CD14-positive monocyte (primary cell): ENCODE measurements around the gene IL20. TPM values are rescaled to one million over a fixed set of nuclear protein-coding genes. Genes with fewer than 3 reads are reported as not detected.

Experiments used
- DNase-seq, 3 donors: peaks; one replicate each; pipeline ENCODE4 v3.0.0-alpha.2; 2011 to 2022
- H2AFZ ChIP-seq: 2 replicates; pipeline ENCODE4 v1.6.0; 2012; ENCODE audit warnings: mild to moderate bottlenecking, low read depth, low read length, inconsistent platforms; ENCODE audit not compliant: insufficient read depth, poor library complexity, severe bottlenecking
- H3K27ac ChIP-seq, 2 donors: 1 replicate in 1 of 2; 2 replicates in 1 of 2; pipeline ENCODE4 v1.5.1; 2012 to 2013; ENCODE audit warnings: low read length in 2 of 2, control low read depth in 1 of 2, inconsistent platforms in 1 of 2, low read depth in 1 of 2, mild to moderate bottlenecking in 1 of 2
- H3K27me3 ChIP-seq, 2 donors: one replicate each; pipeline versions ENCODE4 v1.6.0 to v1.6.1; 2011 to 2013; ENCODE audit warnings: low read length in 2 of 2; ENCODE audit not compliant: control insufficient read depth in 2 of 2, insufficient read depth in 2 of 2
- H3K36me3 ChIP-seq, 2 donors: replicated peaks in 1 of 2; 1 replicate in 1 of 2; 2 replicates in 1 of 2; pipeline versions ENCODE4 v1.5.1 to v1.6.1; 2012 to 2013; ENCODE audit warnings: low read length in 2 of 2, control low read depth in 1 of 2, inconsistent platforms in 1 of 2, mild to moderate bottlenecking in 1 of 2; ENCODE audit not compliant: insufficient read depth in 2 of 2, control insufficient read depth in 1 of 2
- H3K4me1 ChIP-seq, 2 donors: 1 replicate in 1 of 2; 2 replicates in 1 of 2; pipeline versions ENCODE4 v1.5.1 to v1.6.1; 2012 to 2013; ENCODE audit warnings: low read length in 2 of 2, control low read depth in 1 of 2, inconsistent platforms in 1 of 2, mild to moderate bottlenecking in 1 of 2, moderate library complexity in 1 of 2; ENCODE audit not compliant: insufficient read depth in 2 of 2, control insufficient read depth in 1 of 2
- H3K4me2 ChIP-seq: replicated peaks from 2 replicates; pipeline ENCODE3; 2012; ENCODE audit warnings: low read length, moderate library complexity, mild to moderate bottlenecking; ENCODE audit not compliant: poor library complexity, severe bottlenecking; ENCODE audit errors: extremely low read depth
- H3K4me3 ChIP-seq, 3 experiments: fragments of 200-600 bp in 1 of 3; sonication (generic) in 1 of 3; replicated peaks in 1 of 3; 1 replicate in 2 of 3; 2 replicates in 1 of 3; pipeline ENCODE4 v1.5.1; 2011 to 2013; ENCODE audit warnings: low read length in 3 of 3, mild to moderate bottlenecking in 3 of 3, control low read depth in 2 of 3, low read depth in 2 of 3, inconsistent platforms in 1 of 3, moderate library complexity in 1 of 3
- H3K79me2 ChIP-seq: 2 replicates; pipeline ENCODE4 v1.6.0; 2012; ENCODE audit warnings: mild to moderate bottlenecking, control low read depth, inconsistent platforms, low read length, moderate library complexity; ENCODE audit not compliant: insufficient read depth
- H3K9ac ChIP-seq: 2 replicates; pipeline ENCODE4 v1.6.0; 2017; ENCODE audit warnings: low read length, mild to moderate bottlenecking; ENCODE audit not compliant: insufficient read depth, poor library complexity, severe bottlenecking
- H3K9me3 ChIP-seq, 2 donors: replicated peaks in 1 of 2; 1 replicate in 1 of 2; 2 replicates in 1 of 2; pipeline versions ENCODE4 v1.5.1 to v1.6.1; 2012 to 2013; ENCODE audit warnings: low read length in 2 of 2, control low read depth in 1 of 2; ENCODE audit not compliant: control insufficient read depth in 1 of 2, insufficient read depth in 1 of 2
- H4K20me1 ChIP-seq: 2 replicates; pipeline ENCODE4 v1.6.0; 2012; ENCODE audit warnings: mild to moderate bottlenecking, low read length, control low read depth, moderate library complexity; ENCODE audit not compliant: insufficient read depth
- H3K27ac Mint-ChIP-seq, 7 donors: one replicate each; pipeline ENCODE4 v1.8.0; 2020; ENCODE audit warnings: mild to moderate bottlenecking in 7 of 7, mixed read lengths in 7 of 7, moderate library complexity in 6 of 7, inconsistent platforms in 2 of 7
- H3K27me3 Mint-ChIP-seq, 3 donors: one replicate each; pipeline ENCODE4 v1.8.0; 2021 to 2022; ENCODE audit warnings: low read depth in 3 of 3, mild to moderate bottlenecking in 3 of 3, mixed read lengths in 3 of 3, moderate library complexity in 3 of 3, inconsistent platforms in 1 of 3
- H3K36me3 Mint-ChIP-seq, 2 donors: one replicate each; pipeline ENCODE4 v1.8.0; 2020; ENCODE audit warnings: mixed read lengths in 2 of 2, inconsistent platforms in 1 of 2, mild to moderate bottlenecking in 1 of 2
- H3K4me1 Mint-ChIP-seq: one replicate; pipeline ENCODE4 v1.8.0; 2020; ENCODE audit warnings: mild to moderate bottlenecking, mixed read lengths
- H3K4me3 Mint-ChIP-seq, 2 donors: one replicate each; pipeline ENCODE4 v1.8.0; 2020; ENCODE audit warnings: mild to moderate bottlenecking in 2 of 2, mixed read lengths in 2 of 2, moderate library complexity in 1 of 2
- H3K9me3 Mint-ChIP-seq, 7 donors: one replicate each; pipeline ENCODE4 v1.8.0; 2020 to 2022; ENCODE audit warnings: mixed read lengths in 7 of 7, mild to moderate bottlenecking in 6 of 7, moderate library complexity in 6 of 7, inconsistent platforms in 2 of 7
- CTCF ChIP-seq: fragments of 200-600 bp; IDR thresholded peaks from one replicate; pipeline ENCODE4 v1.8.0; 2022; ENCODE audit warnings: antibody characterized with exemption, mild to moderate bottlenecking
- WGBS: methylation state at CpG from one replicate; pipeline ENCODE4 v1.1.5; 2013; ENCODE audit warnings: missing lambda C conversion rate; ENCODE audit not compliant: insufficient coverage; 5-methylcytosine and 5-hydroxymethylcytosine counted together
- intact Hi-C, 2 donors: fragments of 100-400 bp; cut with micrococcal nuclease; formaldehyde crosslinking; loops; one replicate each; pipeline versions ENCODE4 v1.15.0 to v1.15.1; 2023
- polyA plus RNA-seq, 3 donors: library from polyadenylated mRNA; depleted of rRNA in 1 of 3; unstranded in 2 of 3; stranded (reverse) in 1 of 3; fragments of 300-500 nt in 2 of 3; fragments of >200 nt in 1 of 3; fragmentation: Illumina TruSeq in 2 of 3; gene quantifications; 1 replicate in 2 of 3; 2 replicates in 1 of 3; pipeline ENCODE4 v1.2.3, GENCODE V29; 2012 to 2021

Gene IL20
- polyA plus RNA-seq, 3 donors: not detected

GRCh38 chr1:206868264-206868663 lies 2.8 kb downstream of the IL20 start:
- intact Hi-C loops: loop anchor here (5.0 kb wide), 1 partner anchor 44 kb away; no protein-coding TSS in a partner anchor
- Histone ChIP-seq H3K4me1 (no peaks in the 10 kb centered on the region), H3K4me2 (no peak overlapping the region), H4K20me1 (no peaks in the 10 kb centered on the region), H2AFZ (no peak overlapping the region), H3K9me3 (no peaks in the 10 kb centered on the region), H3K79me2 (no peaks in the 10 kb centered on the region), H3K27me3 (peaks cover 0 to 7% of the 10 kb centered on the region in 2 donors), H3K27ac (no peak overlapping the region), H3K4me3 (no peak overlapping the region), H3K36me3 (no peaks in the 10 kb centered on the region), H3K9ac (no peak overlapping the region)
- TF ChIP-seq CTCF: no peak
- H3K27me3 Mint-ChIP-seq: peaks cover 5 to 15% (median 12%) of the 10 kb centered on the region in 3 donors
- no CpG with 5 or more reads among the region's 1 CpG for WGBS
- H3K36me3 Mint-ChIP-seq: no peaks in the 10 kb centered on the region
- no peak overlapping the region for H3K27ac Mint-ChIP-seq
- H3K4me1 Mint-ChIP-seq: peaks cover 5% of the 10 kb centered on the region
- no peak overlapping the region for H3K4me3 Mint-ChIP-seq
- peaks cover 0 to 7% (median 0%) of the 10 kb centered on the region in 7 donors for H3K9me3 Mint-ChIP-seq
- DNase-seq: no peak

GRCh38 chr1:206872139-206872538 lies 6.7 kb downstream of the IL20 start:
- no peak overlapping the region for H3K9ac ChIP-seq
- H3K27me3 Mint-ChIP-seq: peaks cover 2 to 5% (median 2%) of the 10 kb centered on the region in 3 donors
- H3K27ac ChIP-seq: no peak overlapping the region
- no peaks in the 10 kb centered on the region for H3K36me3 Mint-ChIP-seq
- H3K4me3 Mint-ChIP-seq: no peak overlapping the region
- no peaks in the 10 kb centered on the region for H3K4me1 Mint-ChIP-seq
- H3K27ac Mint-ChIP-seq: no peak overlapping the region
- no peak overlapping the region for H3K4me3 ChIP-seq
- no peaks in the 10 kb centered on the region for H3K36me3 ChIP-seq
- intact Hi-C loops: no loop called here
- no peaks in the 10 kb centered on the region for H3K79me2 ChIP-seq
- peaks cover 0 to 4% of the 10 kb centered on the region in 2 donors for H3K27me3 ChIP-seq
- H3K4me1 ChIP-seq: no peaks in the 10 kb centered on the region
- WGBS: 100% methylated on average over 3 of the region's 3 CpGs
- no peak for TF ChIP-seq CTCF
- no peaks in the 10 kb centered on the region for H4K20me1 ChIP-seq
- peaks cover 2 to 16% (median 11%) of the 10 kb centered on the region in 7 donors for H3K9me3 Mint-ChIP-seq
- H3K4me2 ChIP-seq: no peak overlapping the region
- H2AFZ ChIP-seq: no peak overlapping the region
- H3K9me3 ChIP-seq: peaks cover 2 to 9% of the 10 kb centered on the region in 2 donors
- no peak for DNase-seq
